ENCODE measurements around the gene SLC35F1.
"Not testable (repeated sequence)": the region's sequence is repeated elsewhere in the genome, so short reads cannot be mapped to it uniquely, and the experiment has no call there.

Gene SLC35F1

DNA sequence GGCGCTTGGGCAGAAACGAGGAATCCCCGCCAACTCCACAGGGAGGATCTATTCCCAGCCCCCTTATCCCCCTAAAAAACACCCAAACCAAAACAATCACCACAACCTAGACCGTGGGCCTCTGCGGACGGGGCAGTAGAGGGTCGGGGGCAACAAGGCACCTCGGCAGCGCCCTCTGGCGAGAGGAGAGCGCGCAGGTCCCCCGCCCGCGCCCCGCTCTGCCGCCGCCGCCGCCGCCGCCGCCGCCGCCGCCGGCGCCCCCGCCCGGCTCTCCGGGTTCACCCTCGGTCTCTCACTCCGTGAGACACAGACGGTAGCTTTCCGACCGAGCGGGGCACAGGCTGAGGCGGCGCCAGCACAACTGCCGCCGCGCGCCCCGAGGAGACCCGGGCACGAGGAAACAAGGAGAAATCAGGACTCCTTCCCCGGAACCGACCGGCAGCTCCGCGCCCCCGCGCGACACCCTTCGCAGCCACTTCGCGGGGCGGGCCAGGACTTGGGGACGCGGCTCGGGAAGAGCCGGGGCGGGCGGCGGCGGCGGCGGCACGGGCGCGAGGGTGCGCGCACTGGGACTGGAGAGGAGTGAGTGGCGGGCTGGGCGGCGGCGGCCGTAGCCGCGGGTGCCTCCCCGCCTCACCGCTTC is at the start of gene SLC35F1:
Gene SLC35F1 (plus strand): TSS at position 307 of the 643 bp plus-strand sequence.
- DNase-seq: no peak

GRCh38 chr6:117858601-117859000 is 48.5 kb upstream of the SLC35F1 start:
- not testable (repeated sequence) for DNase-seq

GRCh38 chr6:117861545-117861944 is 45.5 kb upstream of the SLC35F1 start:
- no peak for DNase-seq

DNA sequence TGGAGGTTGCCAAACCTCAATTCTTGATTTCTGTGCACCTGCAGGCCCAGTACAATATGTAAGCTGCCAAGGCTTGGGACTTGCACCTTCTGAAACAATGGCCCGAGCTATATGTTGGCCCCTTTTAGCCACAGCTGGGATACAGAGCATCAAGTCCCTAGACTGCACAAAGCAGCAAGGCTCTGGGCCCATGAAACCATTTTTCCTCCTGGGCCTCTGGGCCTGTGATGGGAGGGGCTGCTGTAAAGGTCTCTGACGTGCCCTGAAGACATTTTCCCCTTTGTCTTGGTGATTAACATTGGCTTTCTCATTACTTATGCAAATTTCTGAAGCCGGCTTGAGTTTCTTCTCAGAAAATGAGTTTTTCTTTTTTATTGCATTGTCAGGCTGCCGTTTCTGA is 40.5 kb upstream of the SLC35F1 start:
- DNase-seq: no peak

GRCh38 chr6:117870486-117871242 is 36.4 kb upstream of the SLC35F1 start:
- DNase-seq: no peak

GRCh38 chr6:117880824-117881223 is 26.2 kb upstream of the SLC35F1 start:
- DNase-seq: no peak

- DNase-seq: no peak
Observed at GRCh38 chr6:117890172-117890571, 16.9 kb upstream of the SLC35F1 start.

- no peak for DNase-seq
Observed at GRCh38 chr6:117906507-117906957, 532 bp upstream of the SLC35F1 start.

DNA sequence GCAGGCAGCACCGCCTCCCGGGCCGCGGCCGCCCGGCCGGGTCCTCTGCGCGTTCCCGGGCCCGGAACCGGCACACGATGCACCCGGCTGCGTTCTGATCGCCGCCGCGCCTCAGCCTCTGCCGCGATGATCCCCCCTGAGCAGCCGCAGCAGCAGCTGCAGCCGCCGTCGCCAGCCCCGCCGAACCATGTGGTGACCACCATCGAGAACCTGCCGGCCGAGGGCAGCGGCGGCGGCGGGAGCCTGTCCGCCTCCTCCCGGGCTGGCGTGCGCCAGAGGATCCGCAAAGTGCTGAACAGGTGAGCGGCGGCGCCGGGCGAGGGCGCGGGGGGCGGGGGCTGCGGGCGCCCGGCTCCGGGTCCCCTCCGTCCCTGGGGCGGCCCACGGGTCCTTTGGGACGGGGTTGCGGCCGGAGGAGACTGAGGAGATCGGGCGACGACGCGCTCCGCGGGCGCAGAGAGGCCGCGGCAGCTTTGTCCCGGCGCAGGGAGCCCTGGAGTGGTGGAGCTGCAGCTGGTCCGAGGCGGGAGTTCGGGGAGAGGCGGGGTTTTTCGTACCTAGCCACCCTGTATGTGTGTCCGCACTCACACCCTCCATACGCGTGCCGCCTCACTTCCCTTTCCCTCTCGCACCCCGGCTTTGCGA is 659 bp downstream of the SLC35F1 start:
- DNase-seq: no peak

DNA sequence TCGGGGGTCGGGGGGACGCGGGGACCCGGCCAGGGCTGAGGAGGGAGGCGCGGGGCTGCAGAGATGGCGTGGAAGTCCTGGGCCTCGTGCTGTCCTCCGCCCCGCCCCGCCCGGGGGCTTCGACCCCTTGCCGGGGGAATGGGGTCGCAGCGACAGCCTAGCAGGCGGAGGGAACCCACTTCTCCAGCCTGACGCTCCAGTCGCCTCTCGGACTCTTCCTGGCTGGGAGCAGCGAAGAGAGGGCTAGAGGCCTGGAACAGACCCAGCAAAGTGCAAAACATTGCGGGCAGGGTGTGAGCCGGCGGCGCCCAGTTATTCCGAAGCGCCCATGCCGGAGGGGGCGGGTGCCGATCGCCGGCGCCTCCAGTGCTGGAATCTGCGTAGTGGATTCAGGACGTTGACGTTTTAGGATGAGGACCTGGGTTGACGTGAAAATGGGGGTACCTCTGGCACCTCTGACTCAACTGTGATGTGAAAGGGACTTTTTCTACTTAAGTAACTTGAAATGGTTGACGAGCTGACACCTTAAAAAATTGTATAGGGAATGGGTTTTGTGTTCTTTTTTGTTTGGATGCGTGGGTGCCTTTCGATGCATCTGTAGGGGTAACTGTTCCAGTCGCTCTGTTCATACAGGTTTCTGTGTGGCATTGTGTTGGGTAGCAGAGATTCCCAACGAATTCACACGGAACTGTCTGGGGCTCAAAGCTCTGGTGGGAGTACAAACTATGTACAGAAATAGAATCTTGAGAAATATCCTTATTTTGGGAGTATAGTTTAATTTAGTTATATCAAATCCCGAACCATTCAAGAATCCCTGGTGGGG is 1.4 kb downstream of the SLC35F1 start:
- DNase-seq: no peak

DNA sequence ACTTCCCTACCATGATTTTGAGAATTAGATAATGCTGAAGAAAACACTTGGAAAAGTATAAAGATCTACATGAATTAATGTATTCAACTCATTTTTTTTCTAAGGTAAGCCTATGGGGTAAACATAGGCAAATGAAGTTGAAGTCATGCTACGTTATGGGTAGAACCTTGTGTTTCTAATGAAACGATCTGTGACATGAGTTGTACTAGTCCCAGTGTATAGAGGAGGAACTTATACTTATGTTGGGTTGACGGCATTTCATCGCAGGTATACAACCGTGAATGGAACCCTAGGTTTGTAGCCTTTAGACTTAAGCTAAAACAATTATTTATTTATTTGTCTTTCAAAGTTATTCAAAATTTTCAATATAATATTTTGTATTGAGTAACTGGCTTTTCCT is 2.6 kb downstream of the SLC35F1 start:
- DNase-seq: no peak

DNA sequence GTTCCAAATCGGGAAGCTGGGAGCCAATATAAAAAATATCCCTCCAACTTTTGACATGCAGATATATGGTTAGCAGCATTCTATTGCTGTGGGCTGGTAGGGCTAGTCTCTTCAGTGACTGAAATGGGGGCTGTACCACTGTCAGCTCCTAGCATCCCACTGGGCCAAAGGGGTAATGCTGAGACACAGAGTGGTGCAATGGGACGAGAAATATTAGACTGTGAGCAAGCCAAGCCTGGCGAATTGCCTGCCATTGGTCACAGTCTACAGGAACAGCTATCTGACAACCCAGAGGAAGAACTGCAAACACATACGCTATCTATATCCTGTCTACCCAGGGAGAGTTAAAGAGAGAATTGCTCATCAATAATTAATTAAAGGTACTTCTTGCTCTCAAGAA is 3.5 kb downstream of the SLC35F1 start:
- DNase-seq: no peak

- DNase-seq: no peak
Observed at GRCh38 chr6:117911150-117911549, 4.1 kb downstream of the SLC35F1 start.

- DNase-seq: no peak
Observed at GRCh38 chr6:117911660-117912059, 4.6 kb downstream of the SLC35F1 start.

DNA sequence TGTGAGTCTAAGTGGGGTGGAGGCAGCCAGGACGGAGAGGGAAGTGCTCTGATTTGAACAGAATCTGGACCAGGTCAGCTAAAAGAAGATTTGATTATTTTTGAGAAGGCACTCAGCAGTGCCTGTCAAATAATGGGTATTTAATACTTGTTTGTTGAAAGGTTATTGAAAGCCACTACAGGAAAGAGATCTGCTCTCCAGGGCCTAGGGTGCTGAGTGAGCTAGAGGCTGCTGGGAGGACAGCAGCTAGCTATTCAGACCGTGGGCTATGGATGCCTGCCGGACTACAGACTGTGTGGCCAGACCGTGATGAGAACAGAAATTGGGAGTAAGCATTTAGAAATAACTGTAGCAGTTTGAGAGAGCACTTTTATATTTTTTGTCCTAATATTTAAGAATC is 8.8 kb downstream of the SLC35F1 start:
- DNase-seq: no peak

DNA sequence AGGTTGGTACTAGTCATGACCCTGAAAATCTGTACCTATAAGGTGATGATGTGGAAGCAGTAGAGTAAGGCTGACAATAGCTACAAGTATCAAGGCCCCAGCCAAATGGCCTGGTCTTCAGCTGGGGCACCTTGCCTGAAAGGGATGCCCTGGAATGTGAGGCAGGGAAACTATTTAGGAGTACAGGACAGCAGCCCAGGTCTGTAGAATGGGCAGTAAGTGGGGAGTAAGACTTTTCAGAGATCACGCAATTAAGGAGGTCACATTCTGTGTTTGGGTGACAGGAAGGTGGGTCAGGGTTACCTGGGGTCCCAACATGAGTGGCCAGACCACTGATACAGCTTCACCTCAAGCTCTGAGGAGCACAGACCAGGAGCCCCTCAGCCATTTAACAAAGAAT is 9.4 kb downstream of the SLC35F1 start:
- DNase-seq: no peak

- no peak for DNase-seq
Observed at GRCh38 chr6:117917176-117917575, 10.1 kb downstream of the SLC35F1 start.

GRCh38 chr6:117918454-117918853 is 11.4 kb downstream of the SLC35F1 start:
- no peak for DNase-seq

DNA sequence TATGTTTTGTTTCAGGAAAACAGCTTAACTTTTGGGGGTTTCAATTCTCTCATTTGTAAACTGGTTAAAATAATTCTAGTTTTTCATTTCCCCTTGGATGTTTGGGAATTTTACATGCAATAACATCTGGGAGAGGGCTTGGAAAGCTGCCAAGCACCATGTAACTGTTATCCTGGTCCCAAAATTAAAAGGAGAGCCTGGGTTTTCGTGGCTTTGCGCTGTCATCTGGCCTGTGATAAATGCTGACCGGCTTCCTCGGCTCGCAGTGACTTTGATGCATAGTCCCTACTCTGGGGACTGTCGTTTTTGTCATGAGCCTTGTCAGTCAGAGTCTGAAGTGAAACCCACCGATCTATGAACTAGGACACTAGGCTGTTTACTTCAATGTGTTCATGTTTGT is 12.2 kb downstream of the SLC35F1 start:
- DNase-seq: no peak

DNA sequence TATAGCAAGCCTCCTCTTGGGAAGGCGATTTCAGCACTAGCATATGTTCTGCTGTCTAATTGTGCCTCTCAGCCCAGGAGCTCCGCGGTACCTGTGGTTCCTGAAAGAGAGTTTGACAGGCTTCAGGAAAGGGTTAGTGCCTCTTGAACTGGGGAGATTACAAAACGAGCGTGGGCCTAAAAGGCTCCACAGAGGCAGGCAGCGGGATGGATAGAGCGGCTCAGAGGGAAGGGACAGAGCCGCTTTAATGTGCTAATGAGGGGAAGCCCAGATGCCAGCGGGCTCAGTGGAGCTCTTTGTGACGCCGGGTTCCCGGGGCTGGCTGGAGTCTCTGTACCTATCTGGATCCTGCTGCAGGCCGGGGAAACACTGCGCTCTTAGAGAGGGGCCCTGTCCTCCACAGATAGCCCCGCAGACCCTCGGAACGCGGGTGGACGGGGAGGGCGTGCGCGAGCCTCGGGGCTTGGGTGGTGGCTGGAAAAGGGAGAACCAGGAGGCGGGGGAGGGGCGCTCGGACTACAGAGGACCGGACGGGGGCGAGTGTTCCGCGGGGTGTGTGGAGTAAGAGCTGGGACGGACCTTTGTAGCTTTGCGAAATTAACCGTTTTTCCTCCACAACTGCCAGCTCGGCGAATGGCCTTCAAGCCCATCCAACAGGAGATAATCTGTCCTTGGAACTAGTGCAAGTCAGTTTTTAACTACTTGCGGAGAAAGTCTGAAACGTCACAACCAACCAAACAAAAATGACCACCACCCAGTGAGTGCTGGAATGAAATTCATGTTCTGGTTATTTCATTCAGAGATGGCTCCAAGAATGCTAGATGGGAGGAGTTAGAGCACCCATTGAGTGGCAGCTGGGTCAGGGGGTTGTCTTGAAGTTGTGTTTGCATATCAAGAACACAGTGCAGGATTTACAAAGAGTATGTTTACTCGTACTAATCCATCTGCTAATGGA is 13.0 kb downstream of the SLC35F1 start:
- DNase-seq: no peak

GRCh38 chr6:117924690-117925089 is 17.6 kb downstream of the SLC35F1 start:
- no peak for DNase-seq

DNA sequence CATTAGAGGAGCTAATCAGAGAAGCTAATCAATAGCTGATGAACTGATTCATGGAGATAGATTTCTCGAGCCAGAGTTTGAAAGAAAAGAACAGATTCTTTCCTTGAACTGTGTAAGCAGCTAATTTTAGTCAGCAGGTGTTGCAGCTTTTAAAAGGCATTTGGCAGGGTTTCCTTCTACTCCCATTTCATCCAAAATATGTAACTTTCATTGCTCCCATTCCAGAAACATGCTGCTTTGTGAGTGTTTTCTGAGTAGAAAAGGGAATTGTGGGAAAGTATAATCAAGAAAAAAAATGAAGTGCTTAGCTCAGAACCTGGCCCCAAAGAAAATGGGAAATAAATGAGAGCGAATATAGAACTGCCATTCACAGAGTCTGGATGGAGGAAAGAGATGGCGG is 20.8 kb downstream of the SLC35F1 start:
- no peak for DNase-seq

All from activated CD4-positive, CD25-positive, alpha-beta regulatory T cell (primary cell).